Measurements from ENCODE around the gene ZBTB46.
"Not testable (repeated sequence)": the region's sequence is repeated elsewhere in the genome, so short reads cannot be mapped to it uniquely, and the experiment has no call there.

The ZBTB46 gene, protein sequence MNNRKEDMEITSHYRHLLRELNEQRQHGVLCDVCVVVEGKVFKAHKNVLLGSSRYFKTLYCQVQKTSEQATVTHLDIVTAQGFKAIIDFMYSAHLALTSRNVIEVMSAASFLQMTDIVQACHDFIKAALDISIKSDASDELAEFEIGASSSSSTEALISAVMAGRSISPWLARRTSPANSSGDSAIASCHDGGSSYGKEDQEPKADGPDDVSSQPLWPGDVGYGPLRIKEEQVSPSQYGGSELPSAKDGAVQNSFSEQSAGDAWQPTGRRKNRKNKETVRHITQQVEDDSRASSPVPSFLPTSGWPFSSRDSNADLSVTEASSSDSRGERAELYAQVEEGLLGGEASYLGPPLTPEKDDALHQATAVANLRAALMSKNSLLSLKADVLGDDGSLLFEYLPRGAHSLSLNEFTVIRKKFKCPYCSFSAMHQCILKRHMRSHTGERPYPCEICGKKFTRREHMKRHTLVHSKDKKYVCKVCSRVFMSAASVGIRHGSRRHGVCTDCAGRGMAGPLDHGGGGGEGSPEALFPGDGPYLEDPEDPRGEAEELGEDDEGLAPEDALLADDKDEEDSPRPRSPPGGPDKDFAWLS

DNA sequence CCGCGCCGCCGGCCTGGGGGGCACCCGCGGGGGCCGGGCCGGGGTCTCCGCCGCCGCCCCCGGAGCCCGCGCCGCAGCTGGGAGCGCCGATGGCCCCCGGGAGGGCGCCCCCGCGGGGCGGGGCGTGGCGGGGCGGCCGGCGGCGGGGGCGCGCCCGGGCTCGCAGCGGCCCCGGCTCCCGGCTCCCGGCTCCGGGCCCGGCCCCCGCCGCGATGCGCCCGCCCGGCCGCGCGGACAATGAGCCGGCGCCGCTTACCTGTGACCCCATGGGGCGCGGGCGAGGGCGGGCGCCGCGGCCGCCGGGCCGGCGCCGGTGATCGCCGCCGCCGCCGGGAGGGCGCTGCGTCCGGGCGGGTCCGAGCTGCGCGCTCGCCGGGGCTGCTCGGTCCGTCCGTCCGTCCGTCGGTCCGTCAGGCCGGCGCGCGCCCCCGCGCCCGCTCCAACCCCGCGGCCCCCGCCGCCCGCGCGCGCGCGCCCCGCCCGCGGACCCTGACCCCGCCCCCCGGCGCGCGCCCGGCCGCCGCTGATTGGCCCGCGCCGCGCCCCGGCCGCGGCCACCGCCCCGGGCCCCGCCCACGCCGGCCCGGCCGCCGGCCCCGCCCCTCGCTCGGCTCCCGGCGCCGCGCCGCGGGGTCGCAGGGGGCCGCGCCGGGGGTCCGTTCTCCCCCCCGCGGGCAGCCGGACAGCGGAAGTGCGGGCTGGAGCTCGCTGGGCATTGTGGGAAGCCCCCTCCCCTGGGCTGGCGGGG, at the start of gene ZBTB46:
ZBTB46 (minus strand) TSS at position 424 of the 748 bp plus-strand sequence. CDS start 40,507 bp downstream, outside the sequence.
- TF ChIP-seq CTCF (IDR thresholded peaks at IDR 0.05; ENCODE audit: low read depth, low read length): no peak
- no peak within 1 kb of the TSS; the same call in 1 of the 2 replicates for H3K27ac ChIP-seq
- peak within 1 kb of the TSS; percentile 58 for H3K4me3 ChIP-seq (ENCODE audit: low read depth, low read length)
- no peak for DNase-seq
- H3K27me3 ChIP-seq (ENCODE audit: insufficient read depth, low read depth, severe bottlenecking): no peaks in the 10 kb centered on the region
- H3K9me3 ChIP-seq (ENCODE audit: severe bottlenecking): no peaks in the 10 kb centered on the region
- no peaks in the 10 kb centered on the region for H3K36me3 ChIP-seq

- H3K9me3 ChIP-seq (ENCODE audit: severe bottlenecking): no peaks in the 10 kb centered on the region
- no peak for DNase-seq
- TF ChIP-seq CTCF (IDR thresholded peaks at IDR 0.05; ENCODE audit: low read depth, low read length): no peak
- no peaks in the 10 kb centered on the region for H3K27me3 ChIP-seq (ENCODE audit: insufficient read depth, low read depth, severe bottlenecking)
- no peak overlapping the region for H3K4me3 ChIP-seq (ENCODE audit: low read depth, low read length)
- no peaks in the 10 kb centered on the region; the same call in 1 of the 2 replicates for H3K36me3 ChIP-seq
- H3K27ac ChIP-seq: no peak overlapping the region
Observed at GRCh38 chr20:63878899-63879663, 48.0 kb upstream of the ZBTB46 start.

DNA sequence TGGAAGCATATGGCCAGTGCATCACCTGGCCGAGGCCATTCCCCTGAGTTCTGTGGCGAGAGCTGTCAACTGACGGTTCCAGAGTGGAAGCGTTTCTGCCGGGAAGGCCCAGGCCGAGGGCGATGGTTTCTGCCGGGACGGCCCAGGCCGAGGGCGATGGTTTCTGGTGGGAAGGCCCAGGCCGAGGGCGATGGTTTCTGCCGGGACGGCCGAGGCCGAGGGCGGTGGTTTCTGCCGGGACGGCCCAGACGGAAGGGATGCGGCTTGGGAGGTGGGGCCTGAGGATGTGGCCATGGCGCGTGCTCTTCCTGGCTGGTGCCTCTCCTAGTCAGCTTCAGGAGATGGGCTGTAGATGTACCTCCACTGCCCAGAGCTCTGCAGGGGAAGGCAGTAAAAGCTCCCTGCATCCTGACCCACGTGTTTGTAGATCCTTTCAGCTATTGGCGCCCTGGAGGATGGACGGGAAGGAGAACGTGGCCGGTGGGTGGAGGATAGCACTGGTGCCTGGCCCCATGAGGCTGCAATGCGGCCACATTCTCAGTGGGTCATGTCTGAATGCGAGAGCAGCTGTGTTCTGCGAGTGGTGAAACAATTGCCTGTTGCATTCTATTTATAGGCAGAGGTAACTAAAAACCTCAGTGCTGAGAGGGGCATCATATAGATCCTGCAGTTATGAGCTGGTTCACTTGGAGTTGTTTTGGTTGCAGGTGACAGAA, 46.8 kb upstream of the ZBTB46 start:
- Histone ChIP-seq H3K9me3 (ENCODE audit: severe bottlenecking) (no peaks in the 10 kb centered on the region), H3K36me3 (no peaks in the 10 kb centered on the region; the same call in 1 of the 2 replicates), H3K27ac (no peak overlapping the region), H3K27me3 (ENCODE audit: insufficient read depth, low read depth, severe bottlenecking) (no peaks in the 10 kb centered on the region), H3K4me3 (ENCODE audit: low read depth, low read length) (no peak overlapping the region)
- TF ChIP-seq CTCF (IDR thresholded peaks at IDR 0.05; ENCODE audit: low read depth, low read length): no peak
- DNase-seq: no peak

DNA sequence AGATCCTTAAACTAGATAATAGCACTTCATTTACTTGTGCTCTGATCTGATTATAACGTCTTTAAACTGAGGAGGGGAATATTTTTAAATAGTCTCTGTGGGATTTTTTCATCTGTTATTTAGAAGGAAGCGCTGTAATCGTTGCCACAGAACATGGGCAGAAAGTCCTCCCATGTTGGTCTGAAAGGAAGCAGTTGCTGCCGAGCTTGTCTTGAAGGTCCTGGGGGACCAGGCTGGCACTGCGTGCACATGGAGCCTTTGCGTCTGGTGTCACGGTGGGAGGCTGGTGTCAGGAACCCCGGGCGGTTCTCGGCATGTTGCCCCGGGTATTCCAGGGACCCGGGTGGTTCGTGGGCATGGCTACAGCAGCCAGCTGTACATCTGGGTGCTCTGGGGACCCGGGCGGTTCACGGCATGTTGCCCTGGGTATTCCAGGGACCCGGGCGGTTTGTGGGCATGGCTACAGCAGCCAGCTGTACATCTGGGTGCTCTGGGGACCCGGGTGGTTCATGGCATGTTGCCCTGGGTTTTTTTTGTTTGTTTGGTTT, 45.5 kb upstream of the ZBTB46 start:
- H3K9me3 ChIP-seq (ENCODE audit: severe bottlenecking): no peaks in the 10 kb centered on the region
- H3K4me3 ChIP-seq (ENCODE audit: low read depth, low read length): no peak overlapping the region
- H3K27ac ChIP-seq: no peak overlapping the region
- DNase-seq: no peak
- H3K36me3 ChIP-seq: no peaks in the 10 kb centered on the region; the same call in 1 of the 2 replicates
- no peak for TF ChIP-seq CTCF (IDR thresholded peaks at IDR 0.05; ENCODE audit: low read depth, low read length)
- H3K27me3 ChIP-seq (ENCODE audit: insufficient read depth, low read depth, severe bottlenecking): no peaks in the 10 kb centered on the region

- not testable (repeated sequence) for H3K9me3 ChIP-seq (ENCODE audit: severe bottlenecking); H3K36me3 ChIP-seq; H3K27me3 ChIP-seq (ENCODE audit: insufficient read depth, low read depth, severe bottlenecking); H3K4me3 ChIP-seq (ENCODE audit: low read depth, low read length); DNase-seq; H3K27ac ChIP-seq
Observed at GRCh38 chr20:63874241-63874640, 43.2 kb upstream of the ZBTB46 start.

All from WERI-Rb-1 (cell line).